Measurements from ENCODE around the gene RIMBP3C.
"Not testable (repeated sequence)": the region's sequence is repeated elsewhere in the genome, so short reads cannot be mapped to it uniquely, and the experiment has no call there.

RIMBP3C gene

DNA sequence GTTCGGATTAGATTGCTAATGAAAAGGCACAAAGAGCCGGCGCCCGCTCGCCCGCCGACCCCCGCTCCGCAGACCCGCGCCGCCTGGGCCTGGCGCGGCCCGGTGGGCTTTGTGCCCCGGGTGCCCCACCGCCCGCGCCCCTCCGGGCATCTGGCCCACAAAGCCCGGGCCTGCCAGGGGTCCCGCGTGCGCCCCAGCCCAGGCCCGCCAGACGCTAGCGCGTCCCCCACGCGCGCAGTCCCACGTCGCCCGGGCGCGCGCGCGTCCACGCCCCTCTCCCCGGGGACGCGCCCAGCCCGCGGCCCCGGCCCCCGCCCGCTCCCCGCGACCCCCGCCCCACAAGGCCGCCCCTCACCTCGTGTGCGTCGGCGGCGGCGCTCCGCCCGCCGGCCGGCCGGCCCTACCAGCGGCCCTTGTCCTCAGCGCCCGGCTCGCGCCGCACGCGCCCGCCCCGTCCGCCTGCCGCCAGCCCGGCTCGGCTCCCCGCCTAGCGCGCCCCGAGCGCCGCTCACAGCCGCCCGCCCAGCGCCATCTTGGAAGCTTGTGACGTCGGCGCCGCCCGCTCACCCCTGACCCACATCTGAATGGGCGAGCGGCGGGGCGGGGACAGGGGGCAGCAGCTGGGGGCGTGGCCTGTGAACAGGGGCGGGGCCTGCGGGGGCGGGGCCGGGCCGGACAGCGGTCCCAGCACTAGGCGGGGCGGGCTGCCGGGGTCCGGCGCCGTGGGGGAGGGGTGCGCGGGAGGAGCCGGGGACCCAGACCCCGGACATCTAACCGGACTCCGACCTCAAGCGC lies 34.1 kb downstream of the RIMBP3C start:
- not testable (repeated sequence) for DNase-seq

- DNase-seq: not testable (repeated sequence)
These were observed 34.7 kb downstream of the RIMBP3C start for GRCh38 chr22:21516522-21516921.

GRCh38 chr22:21515234-21515633 lies 36.0 kb downstream of the RIMBP3C start:
- DNase-seq: not testable (repeated sequence)

GRCh38 chr22:21514117-21514516 lies 37.1 kb downstream of the RIMBP3C start:
- not testable (repeated sequence) for DNase-seq

- DNase-seq: not testable (repeated sequence)
These were observed 39.2 kb downstream of the RIMBP3C start for GRCh38 chr22:21512022-21512421.

GRCh38 chr22:21510397-21510796 lies 40.9 kb downstream of the RIMBP3C start:
- DNase-seq: not testable (repeated sequence)

DNA sequence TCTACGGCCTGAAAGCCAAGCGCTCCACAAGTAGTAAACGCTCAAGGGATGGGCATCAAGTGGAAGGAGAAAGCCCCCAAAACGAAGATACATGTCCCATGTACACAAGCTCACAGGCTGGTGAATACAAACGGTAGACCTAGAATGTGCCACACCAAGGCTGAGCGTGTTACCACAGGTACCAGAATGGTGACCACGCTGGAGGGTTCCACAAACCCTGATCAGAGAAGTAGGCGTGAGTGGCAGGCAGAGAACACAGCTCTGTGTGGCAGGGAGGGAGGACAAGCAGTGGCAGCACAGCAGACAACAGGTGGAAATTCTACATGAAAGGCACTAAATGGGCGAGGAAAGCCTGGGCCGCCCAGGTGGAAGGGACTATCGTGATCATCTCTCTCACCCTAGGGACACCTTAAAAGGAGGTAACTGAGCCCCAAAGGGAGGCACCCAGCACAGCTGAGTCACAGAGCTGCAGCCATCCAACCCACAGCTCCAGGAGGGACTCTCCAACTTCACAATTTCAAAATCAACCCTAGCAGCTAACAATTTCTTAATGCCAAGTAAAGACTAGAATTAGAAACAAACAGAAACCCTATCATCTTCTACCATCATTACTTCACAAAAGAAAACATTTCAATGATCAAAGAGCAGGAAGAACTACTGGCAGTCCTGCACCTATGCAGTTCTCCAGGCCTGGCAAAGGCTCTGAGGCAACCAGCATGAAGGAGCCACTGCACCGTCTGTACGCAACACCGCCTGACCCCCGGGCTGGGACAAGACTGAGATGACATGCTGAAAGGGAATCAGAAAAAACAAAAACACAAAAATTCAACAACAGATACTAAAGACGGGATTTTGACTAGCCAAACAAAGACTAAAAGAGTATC lies 51.4 kb downstream of the RIMBP3C start:
- not testable (repeated sequence) for DNase-seq

GRCh38 chr22:21498489-21498888 lies 52.8 kb downstream of the RIMBP3C start:
- DNase-seq: not testable (repeated sequence)

- DNase-seq: not testable (repeated sequence)
These were observed 53.3 kb downstream of the RIMBP3C start for GRCh38 chr22:21497984-21498383.

All from CD4-positive, alpha-beta T cell treated with Interleukin-17A for 4 hours (primary cell).